ENCODE results near the gene PCGF1.

PCGF1 gene

DNA sequence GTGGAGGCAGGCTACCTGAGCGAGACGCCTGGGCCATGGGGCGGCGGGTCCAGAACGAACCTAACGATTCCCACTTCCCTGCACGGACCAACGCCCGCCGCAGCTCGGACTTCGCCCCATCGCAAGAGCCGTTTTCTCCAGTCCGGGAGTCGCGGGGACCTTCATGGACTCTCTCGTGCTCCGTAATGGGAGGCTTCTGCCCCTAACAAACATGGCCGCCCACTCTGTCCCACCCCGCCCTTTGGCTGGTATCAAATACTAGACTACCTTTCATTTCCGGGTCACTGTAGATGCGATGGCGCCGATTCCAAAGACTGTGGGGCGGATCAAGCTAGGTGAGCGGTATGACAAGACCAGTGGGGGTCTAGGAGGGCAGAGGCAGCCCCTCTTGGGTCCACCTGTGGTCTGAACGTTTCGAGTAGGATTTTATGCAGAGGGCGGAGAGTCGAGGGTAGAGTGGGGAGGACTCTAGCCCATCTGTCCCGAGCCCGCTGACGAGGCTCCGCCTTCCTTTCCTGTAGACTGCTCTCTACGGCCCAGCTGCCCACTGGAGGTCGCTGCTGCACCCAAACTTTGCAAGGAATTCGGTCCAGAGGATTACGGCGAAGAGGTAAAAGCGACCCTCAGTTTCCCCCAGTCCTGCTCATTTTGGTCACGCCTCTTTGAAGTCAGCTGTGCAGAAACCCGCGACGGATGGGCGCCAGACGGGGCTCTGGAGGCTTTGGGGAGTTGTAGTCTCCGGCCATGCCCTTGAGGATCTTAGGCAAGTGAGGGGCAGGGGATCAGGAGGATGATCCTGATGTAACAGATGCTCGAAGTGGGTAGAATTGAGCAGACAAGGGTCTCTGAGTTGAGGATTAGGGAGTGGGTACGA, 24.5 kb downstream of the PCGF1 start, which contains the start of the genes CCDC142 and TTC31:
Gene CCDC142, minus strand, starts transcription at position 198 of the 874 bp plus-strand sequence. Its CDS starts 161 bp downstream, at position 37.
Gene TTC31, plus strand, starts transcription at position 281 of the 874 bp plus-strand sequence. Its CDS starts 15 bp downstream, at position 296.
- peak within 1 kb of the TSS; percentile 99 for H3K4me3 ChIP-seq (ENCODE audit: low read depth, low read length)
- ChIA-PET POLR2A (interaction anchor here (0.8 to 3.1 kb wide), 15 partner anchors 10 to 106 kb away, joined by 3 to 10 read pairs (median 5); partner anchors contain the start of genes AUP1, HTRA2, INO80B and LBX2), CTCF (interaction anchor here (0.6 to 15.3 kb wide), 23 partner anchors 10 to 155 kb away, joined by 3 to 401 read pairs (median 9); partner anchors contain the start of genes AUP1, HTRA2, INO80B and LBX2)
- DNase-seq (ENCODE audit: low read depth, low spot score) = peak; percentile 58
- TF ChIP-seq, protein P1, sequence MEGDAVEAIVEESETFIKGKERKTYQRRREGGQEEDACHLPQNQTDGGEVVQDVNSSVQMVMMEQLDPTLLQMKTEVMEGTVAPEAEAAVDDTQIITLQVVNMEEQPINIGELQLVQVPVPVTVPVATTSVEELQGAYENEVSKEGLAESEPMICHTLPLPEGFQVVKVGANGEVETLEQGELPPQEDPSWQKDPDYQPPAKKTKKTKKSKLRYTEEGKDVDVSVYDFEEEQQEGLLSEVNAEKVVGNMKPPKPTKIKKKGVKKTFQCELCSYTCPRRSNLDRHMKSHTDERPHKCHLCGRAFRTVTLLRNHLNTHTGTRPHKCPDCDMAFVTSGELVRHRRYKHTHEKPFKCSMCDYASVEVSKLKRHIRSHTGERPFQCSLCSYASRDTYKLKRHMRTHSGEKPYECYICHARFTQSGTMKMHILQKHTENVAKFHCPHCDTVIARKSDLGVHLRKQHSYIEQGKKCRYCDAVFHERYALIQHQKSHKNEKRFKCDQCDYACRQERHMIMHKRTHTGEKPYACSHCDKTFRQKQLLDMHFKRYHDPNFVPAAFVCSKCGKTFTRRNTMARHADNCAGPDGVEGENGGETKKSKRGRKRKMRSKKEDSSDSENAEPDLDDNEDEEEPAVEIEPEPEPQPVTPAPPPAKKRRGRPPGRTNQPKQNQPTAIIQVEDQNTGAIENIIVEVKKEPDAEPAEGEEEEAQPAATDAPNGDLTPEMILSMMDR (IDR thresholded peaks at IDR 0.05; ENCODE audit: insufficient read depth, low read length, missing control alignments) = peak; percentile 88

- DNase-seq (ENCODE audit: low read depth, low spot score) = no peak
- ChIA-PET POLR2A (interaction anchor here (0.8 to 3.1 kb wide), 17 partner anchors 9 to 107 kb away, joined by 3 to 10 read pairs (median 5); partner anchors contain the start of genes AUP1, HTRA2, INO80B and LBX2), CTCF (interaction anchor here (1.0 to 15.3 kb wide), 21 partner anchors 9 to 147 kb away, joined by 3 to 401 read pairs (median 9); partner anchors contain the start of genes AUP1, HTRA2, INO80B and LBX2)
- TF ChIP-seq, protein P1 (IDR thresholded peaks at IDR 0.05; ENCODE audit: insufficient read depth, low read length, missing control alignments) = no peak
- H3K4me3 ChIP-seq (ENCODE audit: low read depth, low read length) = peak overlapping the region; percentile 99
Measured at GRCh38 chr2:74481961-74482800, 25.3 kb downstream of the PCGF1 start.

- ChIA-PET POLR2A (interaction anchor here (0.6 to 3.1 kb wide), 12 partner anchors 8 to 357 kb away, joined by 3 to 10 read pairs (median 4); partner anchors contain the start of genes MRPL53 and WBP1), CTCF (interaction anchor here (1.0 to 15.3 kb wide), 15 partner anchors 9 to 148 kb away, joined by 3 to 401 read pairs (median 9); partner anchors contain the start of genes AUP1, HTRA2, INO80B and LBX2)
- H3K4me3 ChIP-seq (ENCODE audit: low read depth, low read length) = peak overlapping the region; percentile 99
- no peak for DNase-seq (ENCODE audit: low read depth, low spot score)
- TF ChIP-seq, protein P1 (IDR thresholded peaks at IDR 0.05; ENCODE audit: insufficient read depth, low read length, missing control alignments) = no peak
Measured at GRCh38 chr2:74481431-74481830, 26.1 kb downstream of the PCGF1 start.

DNA sequence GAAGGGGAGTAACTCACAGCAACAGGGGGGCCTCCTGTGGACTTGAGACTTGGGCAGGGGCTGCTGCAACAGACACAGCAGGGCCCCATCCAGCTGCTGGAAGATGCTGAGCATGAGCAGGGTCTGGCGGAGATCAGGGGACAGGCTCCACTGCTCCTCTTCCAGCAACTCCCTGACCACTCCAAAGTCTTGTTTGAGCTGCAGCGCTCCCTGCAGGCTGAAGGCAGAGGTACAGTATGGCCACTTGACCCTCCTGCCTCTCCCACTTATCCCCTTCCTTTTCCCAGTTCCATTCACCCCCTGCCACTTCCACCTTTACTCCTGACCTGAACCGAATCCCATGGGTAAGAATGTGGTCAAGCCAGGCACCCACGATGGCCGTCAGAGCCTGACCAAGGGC, 32.6 kb downstream of the PCGF1 start:
- ChIA-PET CTCF (interaction anchor here (0.7 to 4.1 kb wide), 4 partner anchors 7 to 169 kb away, joined by 3 to 32 read pairs (median 10); partner anchors contain the start of genes CCDC142 and TTC31), POLR2A (interaction anchor here (2.5 kb wide), 1 partner anchor 16 kb away, joined by 8 read pairs; the partner anchor contains the start of gene WBP1)
- TF ChIP-seq, protein P1 (IDR thresholded peaks at IDR 0.05; ENCODE audit: insufficient read depth, low read length, missing control alignments) = peak; percentile 10
- no peak overlapping the region for H3K4me3 ChIP-seq (ENCODE audit: low read depth, low read length)
- DNase-seq (ENCODE audit: low read depth, low spot score) = no peak

GRCh38 chr2:74474481-74474880, 33.0 kb downstream of the PCGF1 start:
- TF ChIP-seq, protein P1 (IDR thresholded peaks at IDR 0.05; ENCODE audit: insufficient read depth, low read length, missing control alignments) = no peak
- ChIA-PET POLR2A (interaction anchor here (0.6 to 2.5 kb wide), 2 partner anchors 16 to 109 kb away, joined by 3 to 8 read pairs; partner anchors contain the start of gene WBP1), CTCF (interaction anchor here (0.7 to 4.1 kb wide), 5 partner anchors 8 to 169 kb away, joined by 3 to 32 read pairs (median 4); partner anchors contain the start of genes CCDC142, PCGF1 and TTC31)
- no peak overlapping the region for H3K4me3 ChIP-seq (ENCODE audit: low read depth, low read length)
- no peak for DNase-seq (ENCODE audit: low read depth, low spot score)
